ENCODE results near the gene FAM53A. TPM values are rescaled to one million over a fixed set of nuclear protein-coding genes. Genes with fewer than 3 reads are reported as not detected.

Gene FAM53A
- polyA plus RNA-seq, 2 of the 4 experiments (the other 2 are of a cell fraction) = 0.87 to 1.2 TPM

DNA sequence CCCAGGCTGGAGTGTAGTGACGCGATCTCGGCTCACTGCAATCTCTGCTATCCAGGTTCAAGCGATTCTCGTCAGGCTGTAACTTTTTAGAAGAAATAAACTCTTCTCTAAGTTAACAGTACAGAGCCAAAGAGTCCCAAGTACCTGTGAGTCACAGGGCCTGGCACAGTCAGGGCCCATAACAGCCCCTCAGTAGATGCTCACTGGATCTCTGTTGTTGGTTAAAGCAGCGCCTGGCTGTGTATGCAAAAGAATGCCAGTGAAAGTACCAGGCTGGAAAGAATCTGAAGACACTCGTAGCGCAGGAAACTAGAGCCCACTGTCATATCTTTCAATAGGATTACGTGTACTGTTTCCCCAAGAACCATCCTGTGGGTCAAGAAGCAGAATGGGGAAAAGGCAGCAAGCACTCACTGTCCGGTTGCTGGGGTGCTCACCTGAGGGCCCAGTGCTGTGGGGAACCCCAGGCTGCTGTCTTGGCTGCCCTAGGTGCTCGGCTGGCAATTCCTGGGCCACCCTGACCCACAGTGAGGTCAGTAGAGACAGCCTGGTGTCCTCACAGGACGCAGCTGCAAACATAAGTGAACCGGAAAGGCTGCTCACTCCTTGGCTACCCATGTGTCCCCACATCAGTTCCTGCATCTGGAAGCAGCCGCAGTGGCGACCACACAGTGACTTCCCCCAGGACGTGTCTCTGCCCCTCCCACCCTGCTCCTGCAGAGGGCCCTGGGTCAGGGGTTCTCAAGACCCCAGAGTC, 31.1 kb upstream of the FAM53A start:
- H3K27ac ChIP-seq = no peak overlapping the region
- TF ChIP-seq RNF2 (IDR thresholded peaks at IDR 0.05; ENCODE audit: borderline replicate concordance, low read depth) = no peak
- TF ChIP-seq KDM5A (IDR thresholded peaks at IDR 0.05) = no peak
- TF ChIP-seq CBX8 (IDR thresholded peaks at IDR 0.05) = no peak
- TF ChIP-seq, protein P1, sequence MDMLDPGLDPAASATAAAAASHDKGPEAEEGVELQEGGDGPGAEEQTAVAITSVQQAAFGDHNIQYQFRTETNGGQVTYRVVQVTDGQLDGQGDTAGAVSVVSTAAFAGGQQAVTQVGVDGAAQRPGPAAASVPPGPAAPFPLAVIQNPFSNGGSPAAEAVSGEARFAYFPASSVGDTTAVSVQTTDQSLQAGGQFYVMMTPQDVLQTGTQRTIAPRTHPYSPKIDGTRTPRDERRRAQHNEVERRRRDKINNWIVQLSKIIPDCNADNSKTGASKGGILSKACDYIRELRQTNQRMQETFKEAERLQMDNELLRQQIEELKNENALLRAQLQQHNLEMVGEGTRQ (IDR thresholded peaks at IDR 0.05) = no peak
- TF ChIP-seq, protein P2, sequence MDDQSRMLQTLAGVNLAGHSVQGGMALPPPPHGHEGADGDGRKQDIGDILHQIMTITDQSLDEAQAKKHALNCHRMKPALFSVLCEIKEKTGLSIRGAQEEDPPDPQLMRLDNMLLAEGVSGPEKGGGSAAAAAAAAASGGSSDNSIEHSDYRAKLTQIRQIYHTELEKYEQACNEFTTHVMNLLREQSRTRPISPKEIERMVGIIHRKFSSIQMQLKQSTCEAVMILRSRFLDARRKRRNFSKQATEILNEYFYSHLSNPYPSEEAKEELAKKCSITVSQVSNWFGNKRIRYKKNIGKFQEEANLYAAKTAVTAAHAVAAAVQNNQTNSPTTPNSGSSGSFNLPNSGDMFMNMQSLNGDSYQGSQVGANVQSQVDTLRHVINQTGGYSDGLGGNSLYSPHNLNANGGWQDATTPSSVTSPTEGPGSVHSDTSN (IDR thresholded peaks at IDR 0.05) = no peak
- TF ChIP-seq ESRRA (IDR thresholded peaks at IDR 0.05; ENCODE audit: borderline replicate concordance, low read length) = no peak
- no peak for TF ChIP-seq HEYL (CRISPR knock-in tag; IDR thresholded peaks at IDR 0.05)
- no peak for TF ChIP-seq RARB (CRISPR knock-in tag; IDR thresholded peaks at IDR 0.05)
- TF ChIP-seq EHF (CRISPR knock-in tag; IDR thresholded peaks at IDR 0.05) = no peak
- TF ChIP-seq ZFP36 (IDR thresholded peaks at IDR 0.05; ENCODE audit: borderline replicate concordance, partially characterized antibody) = no peak
- DNase-seq (ENCODE audit: low read depth in 1 of 2, low spot score in 1 of 2) (no peak), ATAC-seq (no peak), FAIRE-seq (no peak)
- no peak overlapping the region for H3K4me3 ChIP-seq
- 81% methylated on average over 15 of the region's 16 CpGs for WGBS (ENCODE audit: missing lambda C conversion rate)
- H3K9me3 ChIP-seq = no peaks in the 10 kb centered on the region
- H3K4me1 ChIP-seq = peaks cover 28% of the 10 kb centered on the region
- H3K4me2 ChIP-seq = no peak overlapping the region
- ChIA-PET CTCF (interaction anchor here (2.1 to 3.5 kb wide), 2 partner anchors 10 to 22 kb away, joined by 6 to 17 read pairs; no protein-coding TSS in a partner anchor), POLR2A (no interaction called here)

DNA sequence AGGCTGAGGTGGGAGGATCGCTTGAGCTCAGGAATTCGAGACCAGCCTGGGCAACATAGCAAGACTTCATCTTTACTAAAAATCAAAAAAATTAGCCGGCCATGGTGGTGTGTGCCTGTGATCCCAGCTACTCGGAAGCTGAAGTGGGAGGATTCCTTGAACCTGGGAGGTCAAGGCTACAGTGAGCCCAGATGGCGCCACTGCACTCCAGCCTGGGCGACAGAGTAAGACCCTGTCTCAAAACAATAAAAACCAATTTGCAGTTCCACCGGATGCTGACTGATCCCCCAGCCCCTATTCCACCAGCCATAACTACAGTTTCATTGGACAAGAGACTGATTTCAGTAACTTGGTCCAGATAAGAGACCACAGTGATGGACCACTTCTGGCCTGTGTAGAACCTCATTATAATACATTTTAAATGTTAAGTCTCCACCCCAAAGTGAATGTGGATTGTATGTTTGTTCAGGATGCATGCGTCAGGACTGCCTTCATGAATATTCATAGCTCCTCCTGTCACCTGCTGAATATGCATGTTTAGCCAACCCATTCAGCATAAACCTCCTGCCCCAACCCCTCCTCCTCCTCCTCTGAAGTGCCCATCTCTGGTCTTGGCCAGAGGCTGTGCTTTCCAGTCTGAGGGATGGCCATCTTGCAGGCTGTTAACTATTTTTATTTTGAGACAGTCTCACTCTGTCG, 30.3 kb upstream of the FAM53A start:
- peaks cover 28% of the 10 kb centered on the region for H3K4me1 ChIP-seq
- peak overlapping the region; percentile 79 for H3K4me2 ChIP-seq
- ATAC-seq = no peak
- no peaks in the 10 kb centered on the region for H3K9me3 ChIP-seq
- no peak for FAIRE-seq
- DNase-seq (ENCODE audit: low read depth in 1 of 2, low spot score in 1 of 2) = peak in 1 of 2 experiments; percentile 48
- no peak overlapping the region; the same call in 2 of the 3 replicates for H3K4me3 ChIP-seq
- TF ChIP-seq MAFK (IDR thresholded peaks at IDR 0.05; ENCODE audit: partially characterized antibody) = peak; percentile 48
- TF ChIP-seq, protein P3, sequence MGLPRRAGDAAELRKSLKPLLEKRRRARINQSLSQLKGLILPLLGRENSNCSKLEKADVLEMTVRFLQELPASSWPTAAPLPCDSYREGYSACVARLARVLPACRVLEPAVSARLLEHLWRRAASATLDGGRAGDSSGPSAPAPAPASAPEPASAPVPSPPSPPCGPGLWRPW (IDR thresholded peaks at IDR 0.05) = no peak
- H3K27ac ChIP-seq = 0 out of 6 replicates have a peak overlapping the region, but pooled peaks of 1 of the 2 experiments have one; percentile 100
- CTCF ChIA-PET = interaction anchor here (1.0 to 3.5 kb wide), 3 partner anchors 12 to 21 kb away, joined by 4 to 17 read pairs (median 17); no protein-coding TSS in a partner anchor
- WGBS (ENCODE audit: missing lambda C conversion rate) = 67% methylated on average over 7 of the region's 9 CpGs
- POLR2A ChIA-PET = no interaction called here

DNA sequence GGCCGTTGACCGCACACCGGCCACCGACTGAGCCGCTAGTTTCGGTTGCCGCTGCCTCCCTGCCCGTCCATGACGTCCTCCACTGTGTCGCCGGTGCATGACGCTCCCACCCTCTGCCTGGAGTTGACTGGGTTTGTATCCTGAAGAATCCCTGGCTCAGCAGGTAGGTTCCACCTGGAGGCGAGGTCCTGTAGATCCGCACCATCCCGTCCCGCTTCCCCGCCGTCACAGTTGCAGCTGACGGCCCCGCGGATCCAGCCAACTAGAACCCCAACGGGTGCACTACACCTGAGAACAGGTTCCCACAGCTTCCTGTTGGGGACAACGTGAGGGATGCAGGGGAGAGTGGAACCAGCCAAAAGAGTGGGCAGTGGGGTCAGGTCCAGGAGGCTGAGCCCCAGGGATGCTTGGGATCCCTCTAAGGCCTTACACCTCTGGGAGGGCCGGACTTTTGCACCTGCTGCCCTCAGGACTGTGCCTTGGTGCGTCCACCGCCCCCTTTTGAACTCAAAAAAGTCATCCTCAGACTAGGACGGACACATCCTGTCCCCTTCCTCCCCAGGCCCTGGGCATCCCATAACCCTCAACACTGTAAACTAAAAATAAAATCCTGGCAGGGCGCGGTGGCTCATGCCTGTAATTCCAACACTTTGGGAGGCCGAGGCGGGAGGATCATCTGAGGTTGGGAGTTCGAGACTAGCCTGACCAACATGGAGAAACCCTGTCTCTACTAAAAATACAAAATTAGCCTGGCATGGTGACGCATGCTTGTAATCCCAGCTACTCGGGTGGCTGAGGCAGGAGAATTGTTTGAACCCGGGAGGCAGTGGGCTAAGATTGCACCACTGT, 29.1 kb upstream of the FAM53A start:
- peak overlapping the region; percentile 99 to 100 for H3K27ac ChIP-seq
- H3K4me2 ChIP-seq = peak overlapping the region; percentile 79
- ChIA-PET POLR2A (interaction anchor here (1.0 to 2.2 kb wide), 3 partner anchors 8 to 22 kb away, joined by 4 to 21 read pairs (median 20); partner anchors contain the start of genes TACC3 and TMEM129), CTCF (interaction anchor here (0.9 to 3.5 kb wide), 5 partner anchors 11 to 20 kb away, joined by 3 to 17 read pairs (median 4); no protein-coding TSS in a partner anchor)
- ATAC-seq (peak; percentile 40 to 50), DNase-seq (ENCODE audit: low read depth in 1 of 2, low spot score in 1 of 2) (no peak), FAIRE-seq (no peak)
- peak overlapping the region; percentile 85 for H3K4me3 ChIP-seq
- TF ChIP-seq POLR2A (IDR thresholded peaks at IDR 0.05; ENCODE audit: low read length) (no peak), RNF2 (IDR thresholded peaks at IDR 0.05; ENCODE audit: borderline replicate concordance, low read depth) (no peak), EHF (CRISPR knock-in tag; IDR thresholded peaks at IDR 0.05) (no peak), BHLHE40 (IDR thresholded peaks at IDR 0.05; ENCODE audit: low read depth, low read length) (no peak)
- no peaks in the 10 kb centered on the region for H3K9me3 ChIP-seq
- peaks cover 38% of the 10 kb centered on the region for H3K4me1 ChIP-seq
- 19% methylated on average over 10 of the region's 35 CpGs for WGBS (ENCODE audit: missing lambda C conversion rate)

Measured in A549 (cell line).